Esophagus muscularis mucosa (tissue), 4 donors: Measurements from ENCODE around the gene AIF1L. TPM values are rescaled to one million over a fixed set of nuclear protein-coding genes. Genes with fewer than 3 reads are reported as not detected.

Source experiments
- DNase-seq: peaks from one replicate; pipeline ENCODE4 v3.0.0-alpha.2; 2017; ENCODE audit errors: extremely low spot score
- H3K27ac ChIP-seq, 4 donors: fragments of 200-600 bp; sonication (generic); replicated peaks in 1 of 4; 1 replicate in 3 of 4; 2 replicates in 1 of 4; pipeline ENCODE4 v1.5.1; 2016 to 2019; ENCODE audit warnings: mild to moderate bottlenecking in 1 of 4
- H3K27me3 ChIP-seq, 4 donors: fragments of 200-600 bp; sonication (generic); one replicate each; pipeline versions ENCODE4 v1.5.1 to v1.6.0; 2016 to 2019
- H3K36me3 ChIP-seq, 4 donors: fragments of 200-600 bp; sonication (generic); one replicate each; pipeline ENCODE4 v1.5.1; 2016 to 2019
- H3K4me1 ChIP-seq, 4 donors: fragments of 200-600 bp; sonication (generic); one replicate each; pipeline ENCODE4 v1.5.1; 2016 to 2019
- H3K4me3 ChIP-seq, 4 donors: fragments of 200-600 bp; sonication (generic); 1 replicate in 2 of 4; 2 replicates in 2 of 4; pipeline ENCODE4 v1.5.1; 2016 to 2019; ENCODE audit warnings: mild to moderate bottlenecking in 4 of 4, moderate library complexity in 1 of 4
- H3K9me3 ChIP-seq, 4 donors: fragments of 200-600 bp; sonication (generic); 1 replicate in 3 of 4; 2 replicates in 1 of 4; pipeline ENCODE4 v1.5.1; 2016 to 2019
- CTCF ChIP-seq, 3 experiments: fragments of 200-600 bp in 2 of 3; fragments of 450-650 bp in 1 of 3; sonication (generic) in 2 of 3; IDR thresholded peaks; one replicate each; pipeline ENCODE4 v1.5.1; 2017 to 2019; ENCODE audit warnings: antibody characterized with exemption in 3 of 3, mild to moderate bottlenecking in 2 of 3, moderate library complexity in 1 of 3
- EP300 ChIP-seq: sonication (generic); formaldehyde crosslinking; IDR thresholded peaks from one replicate; pipeline ENCODE4 v1.6.1; 2017; ENCODE audit warnings: antibody characterized with exemption
- POLR2A ChIP-seq: fragments of 450-650 bp; IDR thresholded peaks from one replicate; pipeline ENCODE4 v1.6.1; 2017; ENCODE audit warnings: antibody characterized with exemption, moderate library complexity, mild to moderate bottlenecking, low read depth
- POLR2AphosphoS5 ChIP-seq, 2 donors: sonication (generic); formaldehyde crosslinking; IDR thresholded peaks; one replicate each; pipeline ENCODE4 v1.6.1; 2017; ENCODE audit warnings: antibody characterized with exemption in 2 of 2
- WGBS: methylation state at CpG from one replicate; pipeline ENCODE4 v1.1.5; 2018; 5-methylcytosine and 5-hydroxymethylcytosine counted together
- intact Hi-C: fragments of 100-400 bp; cut with DNase I; formaldehyde crosslinking; loops from one replicate; pipeline ENCODE4 v1.15.1; 2023
- total RNA-seq, 4 donors: library from RNA; depleted of rRNA; stranded (reverse); fragments of >200 nt; gene quantifications; one replicate each; pipeline versions ENCODE4 v1.1.0 to v1.2.1, GENCODE V29; 2016

Gene AIF1L
- total RNA-seq, 4 donors from 2014 or later = 9.1 to 24.8 (median 19.3) TPM

- WGBS = 88% methylated on average over 2 of the region's 2 CpGs
- no peaks in the 10 kb centered on the region for H3K4me1 ChIP-seq
- peaks cover 81 to 98% (median 93%) of the 10 kb centered on the region in 4 donors for H3K36me3 ChIP-seq
- intact Hi-C loops = loop anchor here (10.0 kb wide), 1 partner anchor 1130 kb away; no protein-coding TSS in a partner anchor
- TF ChIP-seq CTCF (IDR thresholded peaks at IDR 0.05) (no peak), EP300 (no peak), POLR2AphosphoS5 (IDR thresholded peaks at IDR 0.05) (no peak), POLR2A (no peak)
- DNase-seq = no peak
- H3K9me3 ChIP-seq = no peaks in the 10 kb centered on the region
- no peak overlapping the region for H3K27ac ChIP-seq
- H3K4me3 ChIP-seq = no peak overlapping the region
- no peaks in the 10 kb centered on the region for H3K27me3 ChIP-seq
Observed at GRCh38 chr9:131145245-131145644, 48.9 kb downstream of the AIF1L start.

DNA sequence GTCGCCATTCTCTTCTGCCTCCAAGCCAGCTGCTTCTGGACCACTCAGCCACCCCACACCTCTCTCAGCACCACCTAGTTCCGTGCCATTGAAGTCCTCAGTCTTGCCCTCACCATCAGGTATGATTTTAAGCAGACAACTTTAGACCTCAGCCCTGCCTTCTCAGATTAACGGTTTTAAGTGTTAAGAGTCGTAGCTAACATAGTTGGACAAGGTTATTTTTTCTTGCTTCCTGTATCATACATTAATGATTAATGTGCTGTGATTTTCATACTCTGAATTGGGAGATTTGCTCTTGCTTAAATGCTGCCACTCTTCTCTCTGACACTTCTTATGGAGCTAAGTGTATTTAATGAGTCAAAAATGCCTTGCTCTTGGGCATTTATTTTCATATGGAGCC, 49.9 kb downstream of the AIF1L start:
- no peak overlapping the region for H3K4me3 ChIP-seq
- DNase-seq = no peak
- H3K27ac ChIP-seq = no peak overlapping the region
- H3K9me3 ChIP-seq = no peaks in the 10 kb centered on the region
- no peaks in the 10 kb centered on the region for H3K4me1 ChIP-seq
- H3K36me3 ChIP-seq = peaks cover 77 to 98% (median 93%) of the 10 kb centered on the region in 4 donors
- TF ChIP-seq POLR2AphosphoS5 (IDR thresholded peaks at IDR 0.05) (no peak), EP300 (no peak), POLR2A (no peak), CTCF (IDR thresholded peaks at IDR 0.05) (no peak)
- WGBS = 94% methylated on average over 4 of the region's 4 CpGs
- intact Hi-C loops = loop anchor here (10.0 kb wide), 1 partner anchor 1129 kb away; no protein-coding TSS in a partner anchor
- no peaks in the 10 kb centered on the region for H3K27me3 ChIP-seq

- DNase-seq = no peak
- H3K9me3 ChIP-seq = no peaks in the 10 kb centered on the region
- H3K36me3 ChIP-seq = peaks cover 85 to 99% (median 95%) of the 10 kb centered on the region in 4 donors
- no peak overlapping the region for H3K27ac ChIP-seq
- WGBS = 89% methylated on average over 3 of the region's 3 CpGs
- H3K4me3 ChIP-seq = no peak overlapping the region
- H3K27me3 ChIP-seq = no peaks in the 10 kb centered on the region
- H3K4me1 ChIP-seq = no peaks in the 10 kb centered on the region
- TF ChIP-seq POLR2A = no peak
- TF ChIP-seq CTCF (IDR thresholded peaks at IDR 0.05) = no peak
- TF ChIP-seq EP300 = no peak
- TF ChIP-seq POLR2AphosphoS5 (IDR thresholded peaks at IDR 0.05) = no peak
- intact Hi-C loops = loop anchor here (10.0 kb wide), 1 partner anchor 1127 kb away; no protein-coding TSS in a partner anchor
Observed at GRCh38 chr9:131148276-131148675, 51.9 kb downstream of the AIF1L start.

GRCh38 chr9:131148966-131149687, 52.8 kb downstream of the AIF1L start:
- Histone ChIP-seq H3K4me1 (no peaks in the 10 kb centered on the region), H3K27me3 (no peaks in the 10 kb centered on the region), H3K9me3 (no peaks in the 10 kb centered on the region), H3K27ac (no peak overlapping the region), H3K36me3 (peaks cover 86 to 100% (median 99%) of the 10 kb centered on the region in 4 donors), H3K4me3 (no peak overlapping the region)
- WGBS = 73% methylated on average over 7 of the region's 7 CpGs
- TF ChIP-seq POLR2A (no peak), CTCF (IDR thresholded peaks at IDR 0.05) (no peak), EP300 (no peak), POLR2AphosphoS5 (IDR thresholded peaks at IDR 0.05) (no peak)
- intact Hi-C loops = loop anchor here (10.0 kb wide), 1 partner anchor 1126 kb away; no protein-coding TSS in a partner anchor
- no peak for DNase-seq
